Measurements from ENCODE around the gene RASA2. TPM values are rescaled to one million over a fixed set of nuclear protein-coding genes. Genes with fewer than 3 reads are reported as not detected.

RASA2 gene
- total and polyA plus RNA-seq, 2 of the 4 experiments (the other 2 are of a cell fraction), result 6.1 to 14.0 TPM

DNA sequence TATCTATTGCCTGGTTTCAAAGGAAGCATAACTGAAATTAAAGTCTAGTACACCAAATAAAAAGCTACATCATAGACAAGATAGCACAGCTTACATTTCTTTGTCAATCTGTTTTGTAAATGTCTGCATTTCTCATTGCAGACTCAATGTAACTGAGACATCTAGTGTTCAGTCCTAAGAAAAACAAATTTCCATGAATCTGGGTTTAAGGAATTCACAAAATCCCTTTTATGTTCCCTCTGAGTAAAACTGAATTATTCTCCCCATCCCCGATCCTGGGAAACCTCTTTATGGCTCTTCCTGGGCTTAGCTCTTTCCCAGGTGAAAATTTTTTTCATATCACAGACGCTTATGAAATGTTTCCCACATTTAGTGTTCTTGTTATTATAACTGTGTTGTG, 21.6 kb upstream of the RASA2 start:
- POLR2A ChIA-PET (ENCODE audit: unreplicated experiment), result interaction anchor here (0.6 kb wide), 1 partner anchor 12 kb away, joined by 5 read pairs; no protein-coding TSS in a partner anchor
- DNase-seq, result peak; percentile 51

More for the DNA sequence above, 21.6 kb upstream of the RASA2 start:
- BruUV-seq (replicated peaks), result no TSS peak
- in situ Hi-C loops (cut with MboI; ENCODE audit: low sequenced_read_pairs), result no loop called here
- dilution Hi-C loops (cut with HindIII; ENCODE audit: low sequenced_read_pairs, unreplicated experiment), result no loop called here
- no peaks in the 10 kb centered on the region for H3K4me1 ChIP-seq (ENCODE audit: control insufficient read depth, insufficient read depth, low read length)
- peak; percentile 87 for ATAC-seq (ENCODE audit: low read depth)
- H4K5ac ChIP-seq (ENCODE audit: low read depth, low read length), result no peak overlapping the region
- no peak overlapping the region for H3K4me2 ChIP-seq (ENCODE audit: low read depth, low read length)
- intact Hi-C loops (cut with micrococcal nuclease), result loop anchor here (10.0 kb wide), 1 partner anchor 270 kb away; the partner anchor contains the start of gene RNF7
- H4K8ac ChIP-seq (ENCODE audit: low read depth in 2 of 2, low read length in 2 of 2), result no peak overlapping the region
- no peak overlapping the region for H3K14ac ChIP-seq (replicated peaks; ENCODE audit: low read depth, low read length)
- no peaks in the 10 kb centered on the region for H3K27me3 ChIP-seq (ENCODE audit: control insufficient read depth, insufficient read depth, low read length)
- no peak overlapping the region for H2BK120ac ChIP-seq (ENCODE audit: low read depth, low read length)
- no peak overlapping the region for H2AK5ac ChIP-seq (ENCODE audit: low read depth, low read length)
- H3K9me1 ChIP-seq (ENCODE audit: insufficient read depth, low read length), result no peaks in the 10 kb centered on the region
- no peak overlapping the region; the same call in 2 of the 3 replicates for H2BK15ac ChIP-seq (ENCODE audit: low read depth, low read length)
- no peaks in the 10 kb centered on the region for H3K79me1 ChIP-seq (ENCODE audit: low read depth in 1 of 2, low read length in 2 of 2)
- TF ChIP-seq, protein P1, sequence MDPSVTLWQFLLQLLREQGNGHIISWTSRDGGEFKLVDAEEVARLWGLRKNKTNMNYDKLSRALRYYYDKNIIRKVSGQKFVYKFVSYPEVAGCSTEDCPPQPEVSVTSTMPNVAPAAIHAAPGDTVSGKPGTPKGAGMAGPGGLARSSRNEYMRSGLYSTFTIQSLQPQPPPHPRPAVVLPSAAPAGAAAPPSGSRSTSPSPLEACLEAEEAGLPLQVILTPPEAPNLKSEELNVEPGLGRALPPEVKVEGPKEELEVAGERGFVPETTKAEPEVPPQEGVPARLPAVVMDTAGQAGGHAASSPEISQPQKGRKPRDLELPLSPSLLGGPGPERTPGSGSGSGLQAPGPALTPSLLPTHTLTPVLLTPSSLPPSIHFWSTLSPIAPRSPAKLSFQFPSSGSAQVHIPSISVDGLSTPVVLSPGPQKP (IDR thresholded peaks at IDR 0.05; ENCODE audit: borderline replicate concordance, low read depth, low read length), result no peak
- TF ChIP-seq MAFK (IDR thresholded peaks at IDR 0.05; ENCODE audit: low read depth, low read length) (no peak), MAZ (IDR thresholded peaks at IDR 0.05; ENCODE audit: borderline replicate concordance, low read depth, low read length) (no peak), RCOR1 (IDR thresholded peaks at IDR 0.05; ENCODE audit: insufficient replicate concordance, low read length) (no peak), BHLHE40 (IDR thresholded peaks at IDR 0.05; ENCODE audit: low read depth, low read length) (no peak), RFX5 (IDR thresholded peaks at IDR 0.05; ENCODE audit: low read depth, low read length) (no peak), POLR2A (IDR thresholded peaks at IDR 0.05; ENCODE audit: low read depth, low read length) (no peak), RAD21 (IDR thresholded peaks at IDR 0.05; ENCODE audit: low read length) (peak; percentile 39), SMC3 (IDR thresholded peaks at IDR 0.05; ENCODE audit: low read depth, low read length) (peak; percentile 36; the same call in 1 of the 2 replicates), MXI1 (IDR thresholded peaks at IDR 0.05; ENCODE audit: borderline replicate concordance, low read depth, low read length) (no peak), CEBPB (IDR thresholded peaks at IDR 0.05; ENCODE audit: low read depth, low read length) (no peak)
- TF ChIP-seq, protein P2, sequence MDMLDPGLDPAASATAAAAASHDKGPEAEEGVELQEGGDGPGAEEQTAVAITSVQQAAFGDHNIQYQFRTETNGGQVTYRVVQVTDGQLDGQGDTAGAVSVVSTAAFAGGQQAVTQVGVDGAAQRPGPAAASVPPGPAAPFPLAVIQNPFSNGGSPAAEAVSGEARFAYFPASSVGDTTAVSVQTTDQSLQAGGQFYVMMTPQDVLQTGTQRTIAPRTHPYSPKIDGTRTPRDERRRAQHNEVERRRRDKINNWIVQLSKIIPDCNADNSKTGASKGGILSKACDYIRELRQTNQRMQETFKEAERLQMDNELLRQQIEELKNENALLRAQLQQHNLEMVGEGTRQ (IDR thresholded peaks at IDR 0.05; ENCODE audit: low read depth, low read length), result no peak
- TF ChIP-seq, protein P3, sequence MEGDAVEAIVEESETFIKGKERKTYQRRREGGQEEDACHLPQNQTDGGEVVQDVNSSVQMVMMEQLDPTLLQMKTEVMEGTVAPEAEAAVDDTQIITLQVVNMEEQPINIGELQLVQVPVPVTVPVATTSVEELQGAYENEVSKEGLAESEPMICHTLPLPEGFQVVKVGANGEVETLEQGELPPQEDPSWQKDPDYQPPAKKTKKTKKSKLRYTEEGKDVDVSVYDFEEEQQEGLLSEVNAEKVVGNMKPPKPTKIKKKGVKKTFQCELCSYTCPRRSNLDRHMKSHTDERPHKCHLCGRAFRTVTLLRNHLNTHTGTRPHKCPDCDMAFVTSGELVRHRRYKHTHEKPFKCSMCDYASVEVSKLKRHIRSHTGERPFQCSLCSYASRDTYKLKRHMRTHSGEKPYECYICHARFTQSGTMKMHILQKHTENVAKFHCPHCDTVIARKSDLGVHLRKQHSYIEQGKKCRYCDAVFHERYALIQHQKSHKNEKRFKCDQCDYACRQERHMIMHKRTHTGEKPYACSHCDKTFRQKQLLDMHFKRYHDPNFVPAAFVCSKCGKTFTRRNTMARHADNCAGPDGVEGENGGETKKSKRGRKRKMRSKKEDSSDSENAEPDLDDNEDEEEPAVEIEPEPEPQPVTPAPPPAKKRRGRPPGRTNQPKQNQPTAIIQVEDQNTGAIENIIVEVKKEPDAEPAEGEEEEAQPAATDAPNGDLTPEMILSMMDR (conservative IDR thresholded peaks at IDR 0.05; ENCODE audit: low read depth, low read length), result peak; percentile 41
- no peak overlapping the region for H4K91ac ChIP-seq (ENCODE audit: insufficient read depth, low read depth, low read length)
- H3K9ac ChIP-seq (ENCODE audit: low read depth, low read length), result no peak overlapping the region
- H3K23ac ChIP-seq (ENCODE audit: low read depth, low read length), result no peak overlapping the region
- H3K4ac ChIP-seq (ENCODE audit: low read depth, low read length), result no peak overlapping the region
- CTCF ChIA-PET, result interaction anchor here (0.6 to 1.4 kb wide), 6 partner anchors 13 to 271 kb away, joined by 3 to 10 read pairs (median 3); partner anchors contain the start of gene PXYLP1
- H4K20me1 ChIP-seq (ENCODE audit: insufficient read depth, low read length), result no peaks in the 10 kb centered on the region
- WGBS, 2 experiments (ENCODE audit: extremely low coverage in 2 of 2, insufficient read length in 1 of 2), result no CpG with 5 or more reads among the region's 2 CpGs
- no peak overlapping the region for H3K56ac ChIP-seq (ENCODE audit: extremely low read depth, insufficient read depth, low read length)
- no peak overlapping the region for H2AFZ ChIP-seq (replicated peaks; ENCODE audit: low read length, poor library complexity)
- no peak overlapping the region; the same call in 1 of the 2 replicates for H2BK20ac ChIP-seq (ENCODE audit: low read depth, low read length)
- peak overlapping the region; percentile 4 for H2BK5ac ChIP-seq (ENCODE audit: low read depth, low read length, poor library complexity, severe bottlenecking)
- H3K4me3 ChIP-seq (ENCODE audit: insufficient read depth, low read depth, low read length), result no peak overlapping the region
- H2AK9ac ChIP-seq (replicated peaks; ENCODE audit: low read depth, low read length, poor library complexity), result no peak overlapping the region
- H3K36me3 ChIP-seq (ENCODE audit: control insufficient read depth, insufficient read depth, low read length), result no peaks in the 10 kb centered on the region
- H3K18ac ChIP-seq (ENCODE audit: low read depth, low read length), result no peak overlapping the region
- no peaks in the 10 kb centered on the region for H3K9me3 ChIP-seq (ENCODE audit: control insufficient read depth, insufficient read depth, low read length)
- no peak overlapping the region for H3K27ac ChIP-seq (ENCODE audit: insufficient read depth, low read length)
